Peyer's patch (tissue), 4 donors: ENCODE measurements around the gene COLEC12. TPM values are rescaled to one million over a fixed set of nuclear protein-coding genes. Genes with fewer than 3 reads are reported as not detected.
A peak's percentile ranks its signal among the peaks of the same experiment; 100 is the strongest.

Source experiments
- DNase-seq, 3 donors: peaks; one replicate each; pipeline ENCODE4 v3.0.0-alpha.2; 2017 to 2019
- H3K27ac ChIP-seq, 4 donors: fragments of 200-600 bp; sonication (generic); one replicate each; pipeline ENCODE4 v1.5.1; 2016 to 2019
- H3K27me3 ChIP-seq, 2 donors: fragments of 200-600 bp; sonication (generic); one replicate each; pipeline ENCODE4 v1.5.1; 2019
- H3K36me3 ChIP-seq, 3 donors: fragments of 200-600 bp; sonication (generic); one replicate each; pipeline ENCODE4 v1.5.1; 2016 to 2019
- H3K4me1 ChIP-seq, 4 donors: fragments of 200-600 bp; sonication (generic); one replicate each; pipeline ENCODE4 v1.5.1; 2016 to 2019
- H3K4me3 ChIP-seq, 4 donors: fragments of 200-600 bp; sonication (generic); 1 replicate in 3 of 4; 2 replicates in 1 of 4; pipeline ENCODE4 v1.5.1; 2016 to 2019; ENCODE audit warnings: mild to moderate bottlenecking in 1 of 4
- H3K9me3 ChIP-seq, 4 donors: fragments of 200-600 bp; sonication (generic); one replicate each; pipeline ENCODE4 v1.5.1; 2016 to 2019; ENCODE audit warnings: mild to moderate bottlenecking in 1 of 4
- POLR2A ChIP-seq, 2 donors: fragments of 450-650 bp; IDR thresholded peaks; one replicate each; pipeline ENCODE4 v1.5.1; 2017; ENCODE audit warnings: antibody characterized with exemption in 2 of 2, mild to moderate bottlenecking in 2 of 2, moderate library complexity in 2 of 2
- total RNA-seq, 4 donors: library from RNA; depleted of rRNA; stranded (reverse); fragments of >200 nt; gene quantifications; one replicate each; pipeline ENCODE4 v1.1.0, GENCODE V29; 2016
- TF ChIP-seq, protein P1 (sequence below), 6 experiments: fragments of 450-650 bp in 4 of 6; fragments of 200-600 bp in 2 of 6; sonication (generic) in 1 of 6; IDR thresholded peaks; one replicate each; pipeline ENCODE4 v1.5.1; 2017 to 2019; ENCODE audit warnings: antibody characterized with exemption in 6 of 6, mild to moderate bottlenecking in 3 of 6, moderate library complexity in 1 of 6

COLEC12 gene
- total RNA-seq, 4 donors from 2014 or later, result 0.88 to 7.6 (median 3.8) TPM

DNA sequence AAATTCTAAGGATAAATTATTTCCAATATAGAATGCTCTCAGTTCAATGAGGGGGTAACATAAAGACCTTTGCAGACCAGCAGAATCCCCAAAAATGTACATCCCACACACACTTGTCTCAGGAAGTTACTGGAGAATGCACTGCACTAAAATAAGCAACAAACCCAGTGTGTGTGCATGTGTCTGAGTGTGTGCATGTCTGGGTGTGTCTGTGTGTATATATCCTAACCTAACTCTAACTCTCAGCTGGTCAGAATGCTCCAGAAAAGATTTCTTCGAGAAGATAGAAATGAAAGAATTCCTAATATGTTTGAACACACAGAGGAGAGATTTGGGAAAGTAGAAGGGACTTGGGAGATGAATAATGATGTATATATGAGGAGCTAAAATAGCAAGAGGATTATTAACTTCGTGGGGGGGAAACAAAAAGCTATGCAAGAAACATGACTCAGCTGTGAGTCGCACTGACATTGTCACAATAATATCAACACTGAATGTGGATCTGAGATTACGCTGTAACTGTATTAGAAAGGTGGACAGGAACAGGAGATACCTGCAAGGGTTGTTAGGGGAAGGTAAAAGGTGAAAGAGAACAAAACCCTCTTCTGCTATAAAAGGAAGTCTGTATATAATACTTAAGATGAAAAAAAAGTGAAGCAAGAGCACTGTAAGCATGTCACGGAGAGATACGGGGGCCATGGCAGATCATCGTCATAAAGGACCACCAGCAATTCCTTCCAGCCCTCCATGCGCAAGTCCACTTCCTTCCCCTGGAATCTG, 11.1 kb downstream of the COLEC12 start:
- Histone ChIP-seq H3K27ac (no peak overlapping the region), H3K27me3 (no peaks in the 10 kb centered on the region), H3K9me3 (no peaks in the 10 kb centered on the region), H3K4me3 (no peak overlapping the region), H3K4me1 (no peaks in the 10 kb centered on the region), H3K36me3 (no peaks in the 10 kb centered on the region)
- no peak for DNase-seq
- TF ChIP-seq, protein P1, sequence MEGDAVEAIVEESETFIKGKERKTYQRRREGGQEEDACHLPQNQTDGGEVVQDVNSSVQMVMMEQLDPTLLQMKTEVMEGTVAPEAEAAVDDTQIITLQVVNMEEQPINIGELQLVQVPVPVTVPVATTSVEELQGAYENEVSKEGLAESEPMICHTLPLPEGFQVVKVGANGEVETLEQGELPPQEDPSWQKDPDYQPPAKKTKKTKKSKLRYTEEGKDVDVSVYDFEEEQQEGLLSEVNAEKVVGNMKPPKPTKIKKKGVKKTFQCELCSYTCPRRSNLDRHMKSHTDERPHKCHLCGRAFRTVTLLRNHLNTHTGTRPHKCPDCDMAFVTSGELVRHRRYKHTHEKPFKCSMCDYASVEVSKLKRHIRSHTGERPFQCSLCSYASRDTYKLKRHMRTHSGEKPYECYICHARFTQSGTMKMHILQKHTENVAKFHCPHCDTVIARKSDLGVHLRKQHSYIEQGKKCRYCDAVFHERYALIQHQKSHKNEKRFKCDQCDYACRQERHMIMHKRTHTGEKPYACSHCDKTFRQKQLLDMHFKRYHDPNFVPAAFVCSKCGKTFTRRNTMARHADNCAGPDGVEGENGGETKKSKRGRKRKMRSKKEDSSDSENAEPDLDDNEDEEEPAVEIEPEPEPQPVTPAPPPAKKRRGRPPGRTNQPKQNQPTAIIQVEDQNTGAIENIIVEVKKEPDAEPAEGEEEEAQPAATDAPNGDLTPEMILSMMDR (IDR thresholded peaks at IDR 0.05), result no peak
- TF ChIP-seq POLR2A (IDR thresholded peaks at IDR 0.05), result no peak

- Histone ChIP-seq H3K4me1 (no peaks in the 10 kb centered on the region), H3K27me3 (no peaks in the 10 kb centered on the region), H3K9me3 (no peaks in the 10 kb centered on the region), H3K36me3 (no peaks in the 10 kb centered on the region), H3K4me3 (no peak overlapping the region), H3K27ac (no peak overlapping the region)
- TF ChIP-seq, protein P1 (IDR thresholded peaks at IDR 0.05), result no peak
- DNase-seq, result no peak
Measured at GRCh38 chr18:486929-487740, 13.4 kb downstream of the COLEC12 start.

DNA sequence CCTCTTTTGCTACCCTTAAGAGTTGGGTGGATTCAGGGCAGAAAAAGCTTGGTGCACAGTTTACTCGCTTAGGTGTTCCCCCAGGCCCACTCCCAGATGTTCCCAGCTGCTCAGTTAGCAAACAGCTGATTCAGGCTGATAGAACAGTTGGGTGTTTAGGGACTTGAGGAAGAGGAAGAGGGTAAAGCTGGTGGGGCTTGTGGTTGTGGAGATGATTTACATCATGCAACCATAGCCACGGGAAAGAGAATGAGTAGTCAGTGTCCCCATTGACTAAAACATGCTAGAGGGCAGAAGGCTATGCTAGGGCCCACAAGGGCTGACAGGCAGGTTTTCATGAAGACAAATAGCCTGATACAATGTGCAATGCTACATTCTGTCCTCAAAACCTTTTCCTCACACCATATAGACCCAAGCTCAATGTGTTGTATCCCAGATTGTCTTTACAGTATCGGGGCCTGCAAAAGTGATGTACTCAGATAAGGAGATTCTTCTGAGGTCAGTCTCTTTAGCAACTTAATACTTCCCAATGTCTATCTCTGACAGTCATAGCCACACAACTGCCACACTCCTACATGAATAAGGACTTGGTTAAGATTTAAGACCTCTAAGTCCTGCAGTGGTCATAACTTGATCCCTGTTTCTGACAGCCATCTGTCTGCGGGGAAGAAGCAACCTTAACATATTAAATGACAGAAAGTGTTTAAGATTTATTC, 15.6 kb downstream of the COLEC12 start:
- DNase-seq, result no peak
- no peaks in the 10 kb centered on the region for H3K4me1 ChIP-seq
- no peaks in the 10 kb centered on the region for H3K27me3 ChIP-seq
- H3K9me3 ChIP-seq, result no peaks in the 10 kb centered on the region
- H3K36me3 ChIP-seq, result no peaks in the 10 kb centered on the region
- no peak overlapping the region for H3K4me3 ChIP-seq
- H3K27ac ChIP-seq, result no peak overlapping the region
- TF ChIP-seq POLR2A (IDR thresholded peaks at IDR 0.05), result no peak

DNA sequence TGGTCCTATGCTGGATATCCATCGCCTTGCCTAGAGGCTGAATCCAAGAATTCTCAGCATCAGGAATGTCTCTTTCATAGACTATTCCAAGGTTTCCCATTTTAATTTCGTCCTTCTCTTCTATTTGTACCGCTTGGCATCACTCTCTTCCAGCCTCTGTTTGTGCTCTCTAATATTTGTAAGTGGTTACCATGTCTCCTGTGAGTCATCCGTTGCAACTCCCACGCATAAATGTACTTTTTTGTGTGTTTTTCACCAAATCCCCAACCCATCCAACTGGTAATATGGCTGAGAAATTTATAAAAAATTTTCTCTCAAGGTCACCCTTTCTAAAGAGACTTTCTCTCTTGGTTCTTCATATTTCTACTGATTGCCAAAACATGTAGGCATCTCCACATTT, 21.8 kb downstream of the COLEC12 start:
- H3K4me3 ChIP-seq, result no peak overlapping the region
- DNase-seq, result no peak
- H3K27me3 ChIP-seq, result no peaks in the 10 kb centered on the region
- H3K9me3 ChIP-seq, result no peaks in the 10 kb centered on the region
- H3K36me3 ChIP-seq, result no peaks in the 10 kb centered on the region
- TF ChIP-seq, protein P1 (IDR thresholded peaks at IDR 0.05), result no peak
- peak overlapping the region in 1 of 4 donors; percentile 30 for H3K27ac ChIP-seq
- peaks cover 0 to 6% (median 0%) of the 10 kb centered on the region in 4 donors for H3K4me1 ChIP-seq

DNA sequence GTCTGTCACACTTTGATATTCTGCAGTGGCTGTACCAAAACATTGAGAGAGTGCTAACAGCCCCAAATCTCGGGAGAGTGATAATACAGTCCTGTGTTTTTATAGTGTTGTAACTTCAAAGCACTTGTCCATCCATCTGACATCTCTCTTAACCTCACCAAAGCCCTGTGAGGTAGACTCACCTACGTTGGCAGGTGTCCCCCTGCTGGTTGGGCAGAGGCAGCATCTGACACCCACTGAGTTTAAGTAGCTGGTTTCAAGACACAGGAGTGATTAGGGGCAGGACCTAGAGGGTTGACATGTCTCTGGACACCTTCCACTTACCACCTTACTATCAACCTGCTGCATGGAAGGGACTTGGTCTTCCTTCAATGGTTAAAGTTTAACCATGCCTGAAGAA, 22.9 kb downstream of the COLEC12 start:
- no peak for DNase-seq
- Histone ChIP-seq H3K4me3 (no peak overlapping the region), H3K4me1 (peaks cover 0 to 6% (median 0%) of the 10 kb centered on the region in 4 donors)

More for the DNA sequence above, 22.9 kb downstream of the COLEC12 start:
- H3K27ac ChIP-seq, result no peak overlapping the region
- no peaks in the 10 kb centered on the region for H3K36me3 ChIP-seq
- TF ChIP-seq, protein P1 (IDR thresholded peaks at IDR 0.05), result peak in 2 of 6 experiments; percentile 11 to 13
- no peak for TF ChIP-seq POLR2A (IDR thresholded peaks at IDR 0.05)
- no peaks in the 10 kb centered on the region for H3K27me3 ChIP-seq
- no peaks in the 10 kb centered on the region for H3K9me3 ChIP-seq
